WTC11 (cell line): ENCODE data around the gene IFT52. TPM values are rescaled to one million over a fixed set of nuclear protein-coding genes. Genes with fewer than 3 reads are reported as not detected.

Source experiments
- ATF1 ChIP-seq: sonication (generic); formaldehyde crosslinking; IDR thresholded peaks from 2 replicates; pipeline ENCODE4 v1.8.1; 2023; ENCODE audit warnings: mild to moderate bottlenecking, moderate library complexity, missing genetic modification reagents
- CREM ChIP-seq: sonication (generic); formaldehyde crosslinking; IDR thresholded peaks from 2 replicates; pipeline ENCODE4 v1.8.1; 2022; ENCODE audit warnings: mild to moderate bottlenecking, missing genetic modification reagents, moderate library complexity
- EMX1 ChIP-seq: fragments of 250-450 bp; sonication (Bioruptor Pico); IDR thresholded peaks from 2 replicates; pipeline ENCODE4 v1.8.0; 2021; ENCODE audit warnings: mild to moderate bottlenecking
- FOXK1 ChIP-seq: sonication (generic); formaldehyde crosslinking; IDR thresholded peaks from 2 replicates; pipeline ENCODE4 v1.8.0; 2022; ENCODE audit warnings: mild to moderate bottlenecking, moderate library complexity, missing genetic modification reagents
- FOXP4 ChIP-seq: sonication (generic); formaldehyde crosslinking; IDR thresholded peaks from 2 replicates; pipeline ENCODE4 v1.8.0; 2022; ENCODE audit warnings: mild to moderate bottlenecking, missing genetic modification reagents
- GABPB1 ChIP-seq: sonication (generic); formaldehyde crosslinking; IDR thresholded peaks from 2 replicates; pipeline ENCODE4 v1.8.1; 2023; ENCODE audit warnings: mild to moderate bottlenecking, missing genetic modification reagents
- GTF2I ChIP-seq: fragments of 250-450 bp; sonication (Bioruptor Pico); conservative IDR thresholded peaks from 2 replicates; pipeline ENCODE4 v1.4.0; 2021; ENCODE audit warnings: mild to moderate bottlenecking
- HMGXB4 ChIP-seq: sonication (generic); formaldehyde crosslinking; IDR thresholded peaks from 2 replicates; pipeline ENCODE4 v1.8.1; 2023; ENCODE audit warnings: mild to moderate bottlenecking, moderate library complexity, missing genetic modification reagents
- JAZF1 ChIP-seq: fragments of 250-450 bp; sonication (Bioruptor Pico); IDR thresholded peaks from 2 replicates; pipeline ENCODE4 v1.9.0; 2021; ENCODE audit warnings: moderate library complexity, mild to moderate bottlenecking, inconsistent platforms
- KAT7 ChIP-seq: sonication (generic); formaldehyde crosslinking; IDR thresholded peaks from 2 replicates; pipeline ENCODE4 v1.8.1; 2023; ENCODE audit warnings: missing genetic modification reagents, mild to moderate bottlenecking, borderline replicate concordance
- MAX ChIP-seq: sonication (generic); formaldehyde crosslinking; IDR thresholded peaks from 2 replicates; pipeline ENCODE4 v1.8.0; 2022; ENCODE audit warnings: mild to moderate bottlenecking, missing genetic modification reagents
- MXD4 ChIP-seq: fragments of 250-450 bp; sonication (Bioruptor Pico); IDR thresholded peaks from 2 replicates; pipeline ENCODE4 v1.8.0; 2021; ENCODE audit warnings: mild to moderate bottlenecking, moderate library complexity, borderline replicate concordance
- MYBL2 ChIP-seq: sonication (generic); formaldehyde crosslinking; IDR thresholded peaks from 2 replicates; pipeline ENCODE4 v1.8.1; 2023; ENCODE audit warnings: mild to moderate bottlenecking, moderate library complexity, missing genetic modification reagents
- NFATC4 ChIP-seq: fragments of 250-450 bp; sonication (Bioruptor Pico); IDR thresholded peaks from 2 replicates; pipeline ENCODE4 v1.9.0; 2021; ENCODE audit warnings: mild to moderate bottlenecking
- NFE2L1 ChIP-seq: sonication (generic); formaldehyde crosslinking; IDR thresholded peaks from 2 replicates; pipeline ENCODE4 v1.8.1; 2023; ENCODE audit warnings: missing genetic modification reagents
- NFYB ChIP-seq: sonication (generic); formaldehyde crosslinking; conservative IDR thresholded peaks from 2 replicates; pipeline ENCODE4 v1.8.0; 2022; ENCODE audit warnings: low read depth, missing genetic modification reagents
- NR1H2 ChIP-seq: sonication (generic); formaldehyde crosslinking; IDR thresholded peaks from 2 replicates; pipeline ENCODE4 v1.9.0; 2021; ENCODE audit warnings: mild to moderate bottlenecking, moderate library complexity, missing genetic modification reagents
- OVOL2 ChIP-seq: fragments of 250-450 bp; sonication (Bioruptor Pico); IDR thresholded peaks from 2 replicates; pipeline ENCODE4 v1.9.0; 2021; ENCODE audit warnings: mild to moderate bottlenecking, borderline replicate concordance
- PRDM15 ChIP-seq: sonication (generic); formaldehyde crosslinking; IDR thresholded peaks from 2 replicates; pipeline ENCODE4 v1.8.0; 2022; ENCODE audit warnings: missing genetic modification reagents
- SMAD3 ChIP-seq: sonication (generic); formaldehyde crosslinking; IDR thresholded peaks from 2 replicates; pipeline ENCODE4 v1.8.0; 2022; ENCODE audit warnings: missing genetic modification reagents, mild to moderate bottlenecking, borderline replicate concordance
- TCF7 ChIP-seq: sonication (generic); formaldehyde crosslinking; IDR thresholded peaks from 2 replicates; pipeline ENCODE4 v1.8.0; 2022; ENCODE audit warnings: mild to moderate bottlenecking, low read depth, missing genetic modification reagents, moderate library complexity
- TP53 ChIP-seq: sonication (generic); formaldehyde crosslinking; IDR thresholded peaks from 2 replicates; pipeline ENCODE4 v1.8.1; 2023; ENCODE audit warnings: mild to moderate bottlenecking, missing genetic modification reagents
- USF2 ChIP-seq: sonication (generic); formaldehyde crosslinking; IDR thresholded peaks from 2 replicates; pipeline ENCODE4 v1.8.1; 2023; ENCODE audit warnings: mild to moderate bottlenecking, missing genetic modification reagents, moderate library complexity
- ZNF396 ChIP-seq: fragments of 250-450 bp; sonication (Bioruptor Pico); IDR thresholded peaks from 2 replicates; pipeline ENCODE4 v1.8.0; 2021; ENCODE audit warnings: mild to moderate bottlenecking, moderate library complexity, borderline replicate concordance
- ZNF423 ChIP-seq: fragments of 250-450 bp; sonication (Bioruptor Pico); IDR thresholded peaks from 2 replicates; pipeline ENCODE4 v2.1.2; 2022; ENCODE audit warnings: mild to moderate bottlenecking, moderate library complexity
- ZNF671 ChIP-seq: fragments of 250-450 bp; sonication (Bioruptor Pico); IDR thresholded peaks from 2 replicates; pipeline ENCODE4 v1.8.0; 2021; ENCODE audit warnings: mild to moderate bottlenecking
- ZSCAN18 ChIP-seq: fragments of 250-450 bp; sonication (Bioruptor Pico); IDR thresholded peaks from 2 replicates; pipeline ENCODE4 v2.1.2; 2022; ENCODE audit warnings: mild to moderate bottlenecking, moderate library complexity
- total RNA-seq: library from RNA; stranded (reverse); gene quantifications from 3 replicates; pipeline ENCODE4 v1.2.3, GENCODE V29; 2021

The IFT52 gene
- total RNA-seq, 1 experiment from 2014 or later: 27.5 TPM

GRCh38 chr20:43667341-43668132, 76.8 kb downstream of the IFT52 start (continued):
- TF ChIP-seq NFATC4 (CRISPR knock-in tag): no peak
- TF ChIP-seq ZNF671 (CRISPR knock-in tag): no peak
- no peak for TF ChIP-seq SMAD3
- TF ChIP-seq PRDM15 (CRISPR knock-in tag): peak; percentile 85
- no peak for TF ChIP-seq OVOL2 (CRISPR knock-in tag)
- TF ChIP-seq NR1H2 (CRISPR knock-in tag): no peak
- no peak for TF ChIP-seq MXD4 (CRISPR knock-in tag)
- TF ChIP-seq MAX: no peak
- no peak for TF ChIP-seq NFE2L1
- no peak for TF ChIP-seq ZNF396 (CRISPR knock-in tag)
- no peak for TF ChIP-seq CREM (CRISPR knock-in tag)
- no peak for TF ChIP-seq TCF7
- no peak for TF ChIP-seq ZNF423 (CRISPR knock-in tag)
- 0 out of 2 replicates have a peak, but pooled peaks have one; percentile 36 for TF ChIP-seq KAT7 (CRISPR knock-in tag)
- TF ChIP-seq NFYB (CRISPR knock-in tag): 0 out of 2 replicates have a peak, but pooled peaks have one; percentile 3
- TF ChIP-seq GABPB1 (CRISPR knock-in tag): no peak
- TF ChIP-seq MYBL2: 0 out of 2 replicates have a peak, but pooled peaks have one; percentile 50
- no peak for TF ChIP-seq ATF1
- TF ChIP-seq ZSCAN18: no peak
- TF ChIP-seq EMX1 (CRISPR knock-in tag): no peak
- no peak for TF ChIP-seq USF2 (CRISPR knock-in tag)
- TF ChIP-seq FOXP4 (CRISPR knock-in tag): no peak
- TF ChIP-seq TP53 (CRISPR knock-in tag): no peak
- TF ChIP-seq HMGXB4 (CRISPR knock-in tag): no peak
- TF ChIP-seq FOXK1 (CRISPR knock-in tag): no peak
- TF ChIP-seq GTF2I (CRISPR knock-in tag): no peak
- no peak for TF ChIP-seq JAZF1 (CRISPR knock-in tag)
